Vagina (tissue), 2 donors: Measurements from ENCODE around the gene REV3L.

Experiments used
- POLR2A ChIP-seq, 2 donors: fragments of 450-650 bp; IDR thresholded peaks; one replicate each; pipeline ENCODE4 v1.6.1; 2017; ENCODE audit warnings: antibody characterized with exemption in 2 of 2, mild to moderate bottlenecking in 2 of 2, moderate library complexity in 2 of 2
- TF ChIP-seq, protein P1 (sequence below), 3 experiments: fragments of 450-650 bp in 2 of 3; fragments of 200-600 bp in 1 of 3; sonication (generic) in 1 of 3; IDR thresholded peaks; one replicate each; pipeline ENCODE4 v1.5.1; 2017 to 2019; ENCODE audit warnings: antibody characterized with exemption in 3 of 3, mild to moderate bottlenecking in 2 of 3, moderate library complexity in 2 of 3

DNA sequence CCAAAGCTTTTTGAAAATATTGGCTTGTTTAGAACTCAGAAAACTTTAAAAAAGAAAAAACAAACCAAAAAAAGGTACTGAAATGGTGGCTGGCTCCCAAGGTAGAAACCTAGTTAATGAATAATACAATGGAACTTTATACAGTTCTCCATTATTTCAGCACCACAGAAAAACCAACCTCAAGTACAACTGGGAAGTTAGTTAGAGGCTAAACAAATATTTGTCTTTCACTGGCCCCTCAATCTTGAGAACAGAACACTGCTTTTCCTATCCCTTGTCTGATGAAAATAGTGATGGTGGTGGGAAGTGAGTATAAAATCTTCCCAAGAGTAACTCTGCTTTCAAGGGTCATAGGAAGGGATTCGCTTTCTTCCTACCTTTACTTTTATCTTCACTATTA lies 126.5 kb downstream of the REV3L start:
- TF ChIP-seq POLR2A (IDR thresholded peaks at IDR 0.05), result no peak
- TF ChIP-seq, protein P1, sequence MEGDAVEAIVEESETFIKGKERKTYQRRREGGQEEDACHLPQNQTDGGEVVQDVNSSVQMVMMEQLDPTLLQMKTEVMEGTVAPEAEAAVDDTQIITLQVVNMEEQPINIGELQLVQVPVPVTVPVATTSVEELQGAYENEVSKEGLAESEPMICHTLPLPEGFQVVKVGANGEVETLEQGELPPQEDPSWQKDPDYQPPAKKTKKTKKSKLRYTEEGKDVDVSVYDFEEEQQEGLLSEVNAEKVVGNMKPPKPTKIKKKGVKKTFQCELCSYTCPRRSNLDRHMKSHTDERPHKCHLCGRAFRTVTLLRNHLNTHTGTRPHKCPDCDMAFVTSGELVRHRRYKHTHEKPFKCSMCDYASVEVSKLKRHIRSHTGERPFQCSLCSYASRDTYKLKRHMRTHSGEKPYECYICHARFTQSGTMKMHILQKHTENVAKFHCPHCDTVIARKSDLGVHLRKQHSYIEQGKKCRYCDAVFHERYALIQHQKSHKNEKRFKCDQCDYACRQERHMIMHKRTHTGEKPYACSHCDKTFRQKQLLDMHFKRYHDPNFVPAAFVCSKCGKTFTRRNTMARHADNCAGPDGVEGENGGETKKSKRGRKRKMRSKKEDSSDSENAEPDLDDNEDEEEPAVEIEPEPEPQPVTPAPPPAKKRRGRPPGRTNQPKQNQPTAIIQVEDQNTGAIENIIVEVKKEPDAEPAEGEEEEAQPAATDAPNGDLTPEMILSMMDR (IDR thresholded peaks at IDR 0.05), result no peak
